OCI-LY7 (cell line): ENCODE data around the gene TOM1L2. TPM values are rescaled to one million over a fixed set of nuclear protein-coding genes. Genes with fewer than 3 reads are reported as not detected.

Experiments used
- BruUV-seq: library from RNA; stranded (reverse); fragments of 400-500 nt; replicated peaks from 2 replicates; lab custom pipeline; 2021; lab: Mats Ljungman, UMichigan
- CTCF ChIA-PET: fragments of 300-600 bp; sonication (Branson Sonifier 250); formaldehyde crosslinking; loops from one replicate; lab custom pipeline; 2022; ENCODE audit warnings: antibody characterized with exemption; ENCODE audit not compliant: unreplicated experiment; lab: Charles Lee
- POLR2A ChIA-PET: fragments of 300-600 bp; sonication (Branson Sonifier 250); formaldehyde crosslinking; loops from one replicate; lab custom pipeline; 2022; ENCODE audit warnings: antibody characterized with exemption; lab: Charles Lee
- DNase-seq: peaks from one replicate; pipeline ENCODE4 v3.0.0-alpha.2; 2015; ENCODE audit warnings: low spot score
- H2AFZ ChIP-seq: fragments of 200-600 bp; sonication (generic), shearing (Covaris generic); 2 replicates; pipeline ENCODE4 v1.6.1; 2014; ENCODE audit warnings: mild to moderate bottlenecking, antibody characterized with exemption, low read length, moderate library complexity
- H3K27ac ChIP-seq: fragments of 200-600 bp; sonication (generic); 2 replicates; pipeline ENCODE4 v1.5.1; 2014; ENCODE audit warnings: mixed run types, low read depth, mild to moderate bottlenecking, moderate library complexity, low read length, inconsistent platforms; ENCODE audit not compliant: poor library complexity, severe bottlenecking
- H3K36me3 ChIP-seq: fragments of 200-600 bp; sonication (generic); 2 replicates; pipeline ENCODE4 v1.6.1; 2014; ENCODE audit warnings: mild to moderate bottlenecking, antibody characterized with exemption, low read length, moderate library complexity, mixed read lengths; ENCODE audit not compliant: insufficient read depth
- H3K4me1 ChIP-seq: fragments of 200-600 bp; sonication (generic); 2 replicates; pipeline ENCODE4 v1.5.1; 2014; ENCODE audit warnings: mild to moderate bottlenecking, low read length; ENCODE audit not compliant: insufficient read depth, poor library complexity, severe bottlenecking
- H3K4me2 ChIP-seq: fragments of 200-600 bp; sonication (generic); 2 replicates; pipeline ENCODE4 v1.6.1; 2014; ENCODE audit warnings: mild to moderate bottlenecking, low read length
- H3K4me3 ChIP-seq: fragments of 200-600 bp; sonication (generic); 2 replicates; pipeline ENCODE4 v1.5.1; 2014; ENCODE audit warnings: mild to moderate bottlenecking, low read depth, low read length; ENCODE audit not compliant: poor library complexity, severe bottlenecking
- H3K79me2 ChIP-seq: fragments of 200-600 bp; sonication (generic); 2 replicates; pipeline ENCODE4 v1.6.1; 2016; ENCODE audit warnings: low read depth, mild to moderate bottlenecking, low read length, moderate library complexity, mixed read lengths; ENCODE audit not compliant: insufficient read depth
- H3K9me2 ChIP-seq: fragments of 200-600 bp; sonication (generic); 2 replicates; pipeline ENCODE4 v1.6.1; 2016; ENCODE audit warnings: mild to moderate bottlenecking, low read length, mixed read lengths; ENCODE audit not compliant: insufficient read depth
- H3K9me3 ChIP-seq: fragments of 200-600 bp; sonication (generic); 2 replicates; pipeline ENCODE4 v1.6.1; 2014; ENCODE audit warnings: mild to moderate bottlenecking, mixed run types, low read length, mixed read lengths
- H4K20me1 ChIP-seq: fragments of 200-600 bp; sonication (generic); 2 replicates; pipeline ENCODE4 v1.6.1; 2014; ENCODE audit warnings: mild to moderate bottlenecking, antibody characterized with exemption, low read length, moderate library complexity, mixed read lengths; ENCODE audit not compliant: insufficient read depth
- CTCF ChIP-seq: fragments of 200-600 bp; sonication (generic); conservative IDR thresholded peaks from 2 replicates; pipeline ENCODE4 v1.5.1; 2014; ENCODE audit warnings: mild to moderate bottlenecking, antibody characterized with exemption, low read length, moderate library complexity, mixed read lengths
- EZH2phosphoT487 ChIP-seq: fragments of 200-600 bp; sonication (generic); IDR thresholded peaks from 2 replicates; pipeline ENCODE4 v1.6.1; 2018; ENCODE audit warnings: low read depth, borderline replicate concordance, mild to moderate bottlenecking, mixed run types, antibody characterized with exemption, low read length, moderate library complexity, mixed read lengths
- intact Hi-C: fragments of 100-400 bp; cut with micrococcal nuclease; formaldehyde crosslinking; loops from one replicate; pipeline ENCODE4 v1.10.0; 2022; ENCODE audit not compliant: unreplicated experiment
- total RNA-seq, 2 experiments: library from RNA; depleted of rRNA in 1 of 2; stranded (reverse); fragments of >200 nt in 1 of 2; shearing (Covaris generic) in 1 of 2; gene quantifications; 2 replicates each; pipeline ENCODE4 v1.2.3, GENCODE V29; 2014 to 2022

Gene TOM1L2
- total RNA-seq, 2 experiments from 2014 or later = 4.9 to 14.3 TPM

GRCh38 chr17:17866897-17867296 is 105.3 kb downstream of the TOM1L2 start:
- no peaks in the 10 kb centered on the region for H3K9me2 ChIP-seq
- H3K36me3 ChIP-seq = no peaks in the 10 kb centered on the region
- no peaks in the 10 kb centered on the region for H3K4me1 ChIP-seq
- CTCF ChIA-PET = no interaction called here
- TF ChIP-seq CTCF = no peak
- TF ChIP-seq EZH2phosphoT487 = no peak
- H3K79me2 ChIP-seq = no peaks in the 10 kb centered on the region
- BruUV-seq = no TSS peak
- no peak for DNase-seq
- H4K20me1 ChIP-seq = no peaks in the 10 kb centered on the region
- H3K9me3 ChIP-seq = no peaks in the 10 kb centered on the region
- H3K4me3 ChIP-seq = no peak overlapping the region
- no peak overlapping the region for H2AFZ ChIP-seq
- intact Hi-C loops = no loop called here
- no peak overlapping the region for H3K27ac ChIP-seq
- POLR2A ChIA-PET = no interaction called here
- no peak overlapping the region for H3K4me2 ChIP-seq

- no peak for DNase-seq
- no peak overlapping the region for H3K27ac ChIP-seq
- no peak overlapping the region for H2AFZ ChIP-seq
- no peak for TF ChIP-seq CTCF
- TF ChIP-seq EZH2phosphoT487 = no peak
- no peaks in the 10 kb centered on the region for H3K9me3 ChIP-seq
- H4K20me1 ChIP-seq = no peaks in the 10 kb centered on the region
- no peaks in the 10 kb centered on the region for H3K79me2 ChIP-seq
- ChIA-PET CTCF (no interaction called here), POLR2A (no interaction called here)
- H3K36me3 ChIP-seq = no peaks in the 10 kb centered on the region
- intact Hi-C loops = no loop called here
- H3K4me1 ChIP-seq = no peaks in the 10 kb centered on the region
- no TSS peak for BruUV-seq
- no peaks in the 10 kb centered on the region for H3K9me2 ChIP-seq
- H3K4me3 ChIP-seq = no peak overlapping the region
- no peak overlapping the region for H3K4me2 ChIP-seq
Measured at GRCh38 chr17:17866425-17866824, 105.8 kb downstream of the TOM1L2 start.

DNA sequence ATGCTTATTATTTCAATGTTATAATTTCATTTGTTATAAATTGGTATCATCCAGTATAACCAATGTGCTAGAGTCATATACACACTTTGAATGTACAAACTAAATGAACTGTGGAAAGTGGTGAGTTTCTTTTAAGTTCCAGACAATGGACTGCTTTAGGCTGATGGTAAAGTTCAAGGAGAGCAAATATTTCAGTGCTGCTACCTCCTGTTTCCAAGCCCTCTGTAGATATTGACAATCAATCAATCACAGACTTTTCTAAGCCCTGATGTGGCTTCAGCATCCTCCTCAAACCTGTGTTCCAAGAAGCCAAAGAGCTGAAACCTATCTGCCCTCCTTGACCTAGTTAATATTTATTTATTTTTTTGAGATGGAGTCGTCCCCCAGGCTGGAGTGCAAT is 107.2 kb downstream of the TOM1L2 start:
- POLR2A ChIA-PET = no interaction called here
- Histone ChIP-seq H3K4me3 (no peak overlapping the region), H4K20me1 (no peaks in the 10 kb centered on the region), H3K36me3 (no peaks in the 10 kb centered on the region), H3K27ac (no peak overlapping the region), H2AFZ (no peak overlapping the region), H3K4me1 (no peaks in the 10 kb centered on the region), H3K9me2 (no peaks in the 10 kb centered on the region), H3K4me2 (no peak overlapping the region), H3K9me3 (no peaks in the 10 kb centered on the region), H3K79me2 (no peaks in the 10 kb centered on the region)
- intact Hi-C loops = no loop called here
- no peak for TF ChIP-seq EZH2phosphoT487
- no peak for TF ChIP-seq CTCF
- CTCF ChIA-PET = interaction anchor here (0.6 kb wide), 1 partner anchor 467 kb away, joined by 3 read pairs; no protein-coding TSS in a partner anchor
- DNase-seq = no peak
- no TSS peak for BruUV-seq
